H1 (cell line): Measurements from ENCODE around the gene CDH11. TPM values are rescaled to one million over a fixed set of nuclear protein-coding genes. Genes with fewer than 3 reads are reported as not detected.

Experiments used
- HDAC6 ChIP-seq: IDR thresholded peaks from one replicate; pipeline ENCODE4 v1.7.1; 2012; ENCODE audit warnings: low read depth, mild to moderate bottlenecking, inconsistent platforms, low read length, moderate library complexity
- NRF1 ChIP-seq: IDR thresholded peaks from 2 replicates; pipeline ENCODE4 v1.6.1; 2011; ENCODE audit warnings: mild to moderate bottlenecking, low read depth, low read length, improper control_type of control experiment
- TCF12 ChIP-seq: IDR thresholded peaks from 2 replicates; pipeline ENCODE4 v1.6.1; 2011; ENCODE audit warnings: low read depth, mild to moderate bottlenecking, low read length
- polyA plus RNA-seq, 7 experiments: library from polyadenylated mRNA; depleted of rRNA in 3 of 7; stranded (reverse) in 5 of 7; unstranded in 2 of 7; fragments of >200 nt in 5 of 7; fragments of 200-250 nt in 2 of 7; gene quantifications; 1 replicate in 5 of 7; 2 replicates in 1 of 7; 4 replicates in 1 of 7; pipeline versions ENCODE4 v1.2.1 to v1.2.3, GENCODE V29; 2011 to 2013; ENCODE audit warnings: missing spikeins in 2 of 7, mixed read lengths in 2 of 7
- total RNA-seq: library from RNA; stranded (reverse); fragmentation: NEBNext Ultra II Directional; extraction: Animal tissue kit (Norgen Biotek cat#: 25700); gene quantifications from 2 replicates; pipeline ENCODE4 v1.2.1, GENCODE V29; 2021

The CDH11 gene
- total and polyA plus RNA-seq, 2 of the 8 experiments (the other 6 are each of a cell fraction or from before 2014, with no cell fraction given): 3.3 to 8.4 TPM

DNA sequence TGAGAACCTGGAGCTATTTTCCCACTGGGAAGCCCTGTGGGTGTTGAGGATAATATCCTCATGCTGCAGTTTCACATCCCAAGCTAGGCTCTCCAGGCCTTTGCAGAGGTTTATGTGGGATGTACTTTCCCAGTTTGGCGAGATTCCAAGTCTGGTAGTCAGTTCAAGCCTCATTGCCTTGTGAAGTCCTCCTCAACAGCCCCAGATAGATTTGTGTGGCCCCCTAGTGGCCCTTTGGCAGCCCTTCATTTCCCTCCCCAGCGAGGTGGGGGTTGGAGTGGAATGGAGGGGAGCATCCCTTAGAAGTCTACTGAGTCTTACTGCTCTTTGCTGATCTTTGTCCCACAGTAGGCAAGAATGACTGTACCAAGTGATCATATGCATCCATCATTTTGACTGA lies 137.9 kb downstream of the CDH11 start (continued):
- TF ChIP-seq NRF1 (no peak), TCF12 (no peak), HDAC6 (no peak)
